Fibroblast of villous mesenchyme (primary cell): Measurements from ENCODE around the gene TRAPPC2L. TPM values are rescaled to one million over a fixed set of nuclear protein-coding genes. Genes with fewer than 3 reads are reported as not detected.
"Not testable (repeated sequence)": the region's sequence is repeated elsewhere in the genome, so short reads cannot be mapped to it uniquely, and the experiment has no call there.

ENCODE experiments used
- DNase-seq: peaks from one replicate; pipeline ENCODE4 v3.0.0-alpha.2; 2010; ENCODE audit warnings: low read depth
- H3K4me3 ChIP-seq: 2 replicates; pipeline ENCODE4 v1.5.1; 2011; ENCODE audit warnings: low read depth, mild to moderate bottlenecking, low read length
- CTCF ChIP-seq: IDR thresholded peaks from 2 replicates; pipeline ENCODE4 v1.5.1; 2012; ENCODE audit warnings: low read depth, mild to moderate bottlenecking, low read length; ENCODE audit not compliant: insufficient read depth
- total RNA-seq: library from RNA; depleted of rRNA; stranded (reverse); fragments of >200 nt; gene quantifications from 2 replicates; pipeline ENCODE4 v1.2.3, GENCODE V29; 2012

The TRAPPC2L gene
- total RNA-seq, 1 donor, result 34.5 TPM

- no peak for TF ChIP-seq CTCF
- DNase-seq, result no peak
- no peak overlapping the region for H3K4me3 ChIP-seq
Measured at GRCh38 chr16:88884569-88885271, 27.8 kb downstream of the TRAPPC2L start.

GRCh38 chr16:88885693-88886280 is 28.9 kb downstream of the TRAPPC2L start:
- H3K4me3 ChIP-seq, result no peak overlapping the region
- TF ChIP-seq CTCF, result no peak
- DNase-seq, result no peak

GRCh38 chr16:88886420-88886844 is 29.5 kb downstream of the TRAPPC2L start:
- no peak for TF ChIP-seq CTCF
- DNase-seq, result no peak

GRCh38 chr16:88886845-88887521 is 30.1 kb downstream of the TRAPPC2L start:
- DNase-seq, result peak; percentile 75
- TF ChIP-seq CTCF, result no peak
- no peak overlapping the region for H3K4me3 ChIP-seq

More at GRCh38 chr16:88886420-88886844, 29.5 kb downstream of the TRAPPC2L start:
- no peak overlapping the region for H3K4me3 ChIP-seq

- TF ChIP-seq CTCF, result no peak
- DNase-seq, result no peak
Measured at GRCh38 chr16:88888057-88888456, 31.1 kb downstream of the TRAPPC2L start.

GRCh38 chr16:88888461-88889387 is 31.8 kb downstream of the TRAPPC2L start:
- DNase-seq, result no peak
- TF ChIP-seq CTCF, result no peak

More at GRCh38 chr16:88888057-88888456, 31.1 kb downstream of the TRAPPC2L start:
- no peak overlapping the region for H3K4me3 ChIP-seq

GRCh38 chr16:88889702-88890352 is 32.9 kb downstream of the TRAPPC2L start:
- not testable (repeated sequence) for DNase-seq, H3K4me3 ChIP-seq

More at GRCh38 chr16:88888461-88889387, 31.8 kb downstream of the TRAPPC2L start:
- H3K4me3 ChIP-seq, result no peak overlapping the region
